ENCODE data around the gene DNMT1.

DNMT1 gene

GRCh38 chr19:10137751-10138682, 56.7 kb downstream of the DNMT1 start:
- Mint-ChIP-seq H3K4me1 (ENCODE audit: low read depth) (peaks cover 68% of the 10 kb centered on the region), H3K36me3 (ENCODE audit: low read depth) (peaks cover 100% of the 10 kb centered on the region), H3K9me3 (peaks cover 3% of the 10 kb centered on the region), H3K27me3 (no peaks in the 10 kb centered on the region), H3K27ac (peak overlapping the region; percentile 95), H3K4me3 (peak overlapping the region; percentile 77)
- intact Hi-C loops (cut with micrococcal nuclease), result no loop called here

DNA sequence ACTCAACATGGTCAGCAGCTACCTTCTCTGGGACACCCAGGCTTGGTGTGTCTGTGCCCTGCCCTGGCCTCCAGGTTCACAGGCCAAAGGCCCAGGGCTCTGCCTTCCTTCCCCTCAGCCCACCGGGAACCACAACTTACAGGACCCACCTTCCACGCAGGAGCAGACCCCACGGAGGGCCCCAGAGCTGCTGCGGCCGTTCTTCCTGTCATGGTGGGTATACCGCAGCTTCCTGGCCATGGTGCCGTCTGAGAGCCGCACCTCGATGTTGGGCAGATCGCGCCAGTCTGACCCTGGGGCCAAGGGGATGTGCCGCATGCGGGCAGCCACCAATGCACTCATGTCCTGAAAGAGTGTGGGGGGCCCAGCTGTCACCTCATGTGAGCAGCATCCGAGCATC, 57.8 kb downstream of the DNMT1 start:
- Mint-ChIP-seq H3K27ac (peak overlapping the region; percentile 95), H3K36me3 (ENCODE audit: low read depth) (peaks cover 100% of the 10 kb centered on the region), H3K4me1 (ENCODE audit: low read depth) (peaks cover 75% of the 10 kb centered on the region), H3K27me3 (no peaks in the 10 kb centered on the region), H3K4me3 (peak overlapping the region; percentile 77), H3K9me3 (peaks cover 9% of the 10 kb centered on the region)
- intact Hi-C loops (cut with micrococcal nuclease), result no loop called here

DNA sequence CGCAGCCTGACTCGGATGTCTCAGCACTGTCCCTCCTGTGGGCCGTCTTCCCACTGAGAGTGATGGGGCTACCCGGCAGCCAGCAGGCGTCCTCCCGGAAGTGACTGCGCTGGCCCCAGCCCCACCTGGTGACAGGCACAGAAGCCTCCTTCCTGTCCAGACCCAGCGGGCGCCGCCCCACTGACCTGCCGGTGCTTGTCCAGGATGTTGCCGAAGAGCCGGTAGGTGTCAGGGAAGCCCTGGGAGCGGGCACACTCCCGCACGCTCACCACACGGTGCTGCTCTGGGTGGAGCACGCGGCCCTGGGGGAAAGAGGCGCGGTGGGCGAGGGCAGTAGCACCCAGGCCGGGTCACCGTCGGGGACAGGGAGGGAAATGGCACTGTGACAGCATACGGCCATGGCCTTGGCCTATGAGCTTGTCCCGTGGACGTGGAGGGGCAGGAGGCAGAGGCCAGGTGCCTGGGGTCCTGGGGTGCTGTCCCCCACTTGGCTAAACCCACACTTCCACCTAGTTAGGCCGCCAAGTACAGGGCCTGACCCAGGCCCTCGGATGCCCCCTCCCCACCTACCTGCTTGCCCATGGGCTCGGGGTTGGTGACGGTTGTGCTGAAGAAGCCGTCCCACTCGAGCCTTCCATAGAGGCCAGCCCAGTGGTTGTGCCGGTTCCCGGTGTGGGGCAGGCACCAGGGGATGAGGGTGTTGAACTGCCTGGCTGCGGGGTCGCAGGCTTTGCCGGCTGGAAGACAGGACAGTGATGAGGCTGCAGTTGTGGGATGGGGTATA, 59.0 kb downstream of the DNMT1 start:
- Mint-ChIP-seq H3K36me3 (ENCODE audit: low read depth) (peaks cover 100% of the 10 kb centered on the region), H3K4me3 (peak overlapping the region; percentile 77), H3K9me3 (peaks cover 9% of the 10 kb centered on the region), H3K27ac (peak overlapping the region; percentile 95), H3K4me1 (ENCODE audit: low read depth) (peaks cover 83% of the 10 kb centered on the region), H3K27me3 (no peaks in the 10 kb centered on the region)
- intact Hi-C loops (cut with micrococcal nuclease), result loop anchor here (2.0 kb wide), 1 partner anchor 15 kb away; no protein-coding TSS in a partner anchor

- Mint-ChIP-seq H3K4me3 (no peak overlapping the region), H3K36me3 (ENCODE audit: low read depth) (peaks cover 100% of the 10 kb centered on the region), H3K27ac (peak overlapping the region; percentile 95), H3K4me1 (ENCODE audit: low read depth) (peaks cover 77% of the 10 kb centered on the region), H3K27me3 (no peaks in the 10 kb centered on the region), H3K9me3 (peaks cover 9% of the 10 kb centered on the region)
- intact Hi-C loops (cut with micrococcal nuclease), result loop anchor here (2.0 kb wide), 1 partner anchor 13 kb away; no protein-coding TSS in a partner anchor
Observed at GRCh38 chr19:10134040-10134439, 60.7 kb downstream of the DNMT1 start.

GRCh38 chr19:10133596-10133995, 61.2 kb downstream of the DNMT1 start:
- Mint-ChIP-seq H3K27me3 (no peaks in the 10 kb centered on the region), H3K4me1 (ENCODE audit: low read depth) (peaks cover 72% of the 10 kb centered on the region), H3K9me3 (peaks cover 9% of the 10 kb centered on the region), H3K36me3 (ENCODE audit: low read depth) (peaks cover 100% of the 10 kb centered on the region), H3K27ac (peak overlapping the region; percentile 95), H3K4me3 (no peak overlapping the region)
- intact Hi-C loops (cut with micrococcal nuclease), result no loop called here

DNA sequence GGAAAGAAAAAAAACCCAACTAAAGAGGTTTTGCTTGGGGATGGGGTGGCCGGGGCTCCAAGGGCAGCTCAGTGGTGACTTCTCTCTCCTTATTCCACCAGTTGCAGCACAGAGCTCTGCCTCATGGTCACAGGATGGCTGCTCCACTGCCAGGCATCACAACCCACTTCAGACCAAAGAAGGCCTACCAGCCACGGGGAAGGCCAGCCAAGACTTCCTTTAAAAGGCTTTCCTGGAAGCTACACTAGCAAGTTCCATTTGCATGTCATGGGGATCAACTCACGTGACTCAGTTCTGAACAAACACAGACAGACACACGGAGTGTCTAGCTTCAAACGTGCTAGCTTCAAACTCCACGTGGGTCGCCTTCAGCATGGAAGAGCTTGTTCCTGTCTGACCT, 61.8 kb downstream of the DNMT1 start:
- peaks cover 9% of the 10 kb centered on the region for H3K9me3 Mint-ChIP-seq
- H3K4me3 Mint-ChIP-seq, result no peak overlapping the region
- intact Hi-C loops (cut with micrococcal nuclease), result no loop called here
- no peaks in the 10 kb centered on the region for H3K27me3 Mint-ChIP-seq
- H3K27ac Mint-ChIP-seq, result peak overlapping the region; percentile 95
- peaks cover 100% of the 10 kb centered on the region for H3K36me3 Mint-ChIP-seq (ENCODE audit: low read depth)
- H3K4me1 Mint-ChIP-seq (ENCODE audit: low read depth), result peaks cover 71% of the 10 kb centered on the region

- H3K4me1 Mint-ChIP-seq (ENCODE audit: low read depth), result peaks cover 38% of the 10 kb centered on the region
- peak overlapping the region; percentile 20 for H3K4me3 Mint-ChIP-seq
- no peaks in the 10 kb centered on the region for H3K27me3 Mint-ChIP-seq
- peaks cover 56% of the 10 kb centered on the region for H3K36me3 Mint-ChIP-seq (ENCODE audit: low read depth)
- intact Hi-C loops (cut with micrococcal nuclease), result no loop called here
- H3K27ac Mint-ChIP-seq, result peak overlapping the region; percentile 95
- no peaks in the 10 kb centered on the region for H3K9me3 Mint-ChIP-seq
Observed at GRCh38 chr19:10126213-10126639, 68.5 kb downstream of the DNMT1 start.

DNA sequence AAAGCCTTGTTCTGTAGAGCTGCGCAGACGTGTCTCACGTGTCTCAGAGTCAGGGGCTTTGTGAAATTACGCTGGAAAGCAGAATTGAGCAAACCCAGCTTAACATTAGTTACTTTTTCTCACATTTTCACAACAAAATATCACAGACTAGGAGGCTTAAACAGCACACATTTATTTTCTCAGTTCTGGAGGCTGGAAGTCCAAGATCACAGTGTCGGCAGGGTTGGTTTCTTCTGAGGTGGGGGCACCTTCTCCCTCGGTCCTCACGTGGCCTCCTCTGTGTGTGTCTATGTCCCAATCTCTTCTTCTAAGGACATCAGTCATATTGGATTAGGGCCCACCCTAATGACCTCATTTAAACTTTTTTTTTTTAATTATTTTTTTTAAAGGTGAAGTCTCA, 70.3 kb downstream of the DNMT1 start:
- Mint-ChIP-seq H3K9me3 (no peaks in the 10 kb centered on the region), H3K36me3 (ENCODE audit: low read depth) (peaks cover 43% of the 10 kb centered on the region), H3K4me1 (ENCODE audit: low read depth) (peaks cover 40% of the 10 kb centered on the region), H3K27me3 (no peaks in the 10 kb centered on the region), H3K4me3 (no peak overlapping the region), H3K27ac (peak overlapping the region; percentile 95)
- intact Hi-C loops (cut with micrococcal nuclease), result no loop called here

- peak overlapping the region; percentile 95 for H3K27ac Mint-ChIP-seq
- H3K27me3 Mint-ChIP-seq, result no peaks in the 10 kb centered on the region
- no peak overlapping the region for H3K4me3 Mint-ChIP-seq
- intact Hi-C loops (cut with micrococcal nuclease), result no loop called here
- peaks cover 49% of the 10 kb centered on the region for H3K4me1 Mint-ChIP-seq (ENCODE audit: low read depth)
- H3K9me3 Mint-ChIP-seq, result no peaks in the 10 kb centered on the region
- peaks cover 52% of the 10 kb centered on the region for H3K36me3 Mint-ChIP-seq (ENCODE audit: low read depth)
Observed at GRCh38 chr19:10122045-10122444, 72.7 kb downstream of the DNMT1 start.

GRCh38 chr19:10120538-10121189, 74.1 kb downstream of the DNMT1 start:
- Mint-ChIP-seq H3K4me3 (no peak overlapping the region), H3K27me3 (no peaks in the 10 kb centered on the region), H3K9me3 (no peaks in the 10 kb centered on the region), H3K27ac (peak overlapping the region; percentile 93), H3K36me3 (ENCODE audit: low read depth) (peaks cover 66% of the 10 kb centered on the region), H3K4me1 (ENCODE audit: low read depth) (peaks cover 62% of the 10 kb centered on the region)
- intact Hi-C loops (cut with micrococcal nuclease), result loop anchor here (2.0 kb wide), 1 partner anchor 14 kb away; no protein-coding TSS in a partner anchor

DNA sequence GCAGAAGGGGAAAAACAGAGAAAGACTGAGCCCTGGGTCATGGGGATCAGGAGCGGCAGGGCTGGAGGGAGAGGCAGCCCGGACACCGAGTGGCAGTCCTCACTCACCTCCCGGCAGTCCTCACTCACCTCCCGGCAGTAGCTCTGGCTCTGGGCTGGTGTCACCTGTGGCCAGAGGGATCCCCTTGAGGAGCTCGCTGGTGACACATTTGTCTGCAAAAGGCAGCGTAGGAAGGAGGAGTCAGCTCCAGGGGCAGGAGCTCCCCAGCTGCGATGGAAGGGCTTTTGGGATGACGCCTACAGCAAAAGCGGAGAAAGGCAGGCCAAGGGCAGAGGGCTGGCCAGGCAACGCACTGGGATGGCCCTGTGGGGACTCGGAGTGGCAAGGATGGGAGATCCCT, 75.8 kb downstream of the DNMT1 start:
- H3K9me3 Mint-ChIP-seq, result no peaks in the 10 kb centered on the region
- peak overlapping the region; percentile 93 for H3K27ac Mint-ChIP-seq
- intact Hi-C loops (cut with micrococcal nuclease), result no loop called here
- no peaks in the 10 kb centered on the region for H3K27me3 Mint-ChIP-seq
- peaks cover 65% of the 10 kb centered on the region for H3K4me1 Mint-ChIP-seq (ENCODE audit: low read depth)
- H3K36me3 Mint-ChIP-seq (ENCODE audit: low read depth), result peaks cover 71% of the 10 kb centered on the region
- peak overlapping the region; percentile 90 for H3K4me3 Mint-ChIP-seq

GRCh38 chr19:10116866-10117616, 77.7 kb downstream of the DNMT1 start:
- no peaks in the 10 kb centered on the region for H3K27me3 Mint-ChIP-seq
- intact Hi-C loops (cut with micrococcal nuclease), result no loop called here
- H3K9me3 Mint-ChIP-seq, result no peaks in the 10 kb centered on the region
- peaks cover 84% of the 10 kb centered on the region for H3K36me3 Mint-ChIP-seq (ENCODE audit: low read depth)
- H3K4me1 Mint-ChIP-seq (ENCODE audit: low read depth), result peaks cover 78% of the 10 kb centered on the region
- peak overlapping the region; percentile 52 for H3K4me3 Mint-ChIP-seq
- peak overlapping the region; percentile 74 for H3K27ac Mint-ChIP-seq

Measured in dendritic cell treated with granulocyte-macrophage colony-stimulating factor and Interleukin-4, amounts not matched to agents 40 ng/mL and 50 ng/mL, for 4 days (primary cell).